Measurements from ENCODE around the gene DHRS7B.
"Not testable (repeated sequence)": the region's sequence is repeated elsewhere in the genome, so short reads cannot be mapped to it uniquely, and the experiment has no call there.

Gene DHRS7B

DNA sequence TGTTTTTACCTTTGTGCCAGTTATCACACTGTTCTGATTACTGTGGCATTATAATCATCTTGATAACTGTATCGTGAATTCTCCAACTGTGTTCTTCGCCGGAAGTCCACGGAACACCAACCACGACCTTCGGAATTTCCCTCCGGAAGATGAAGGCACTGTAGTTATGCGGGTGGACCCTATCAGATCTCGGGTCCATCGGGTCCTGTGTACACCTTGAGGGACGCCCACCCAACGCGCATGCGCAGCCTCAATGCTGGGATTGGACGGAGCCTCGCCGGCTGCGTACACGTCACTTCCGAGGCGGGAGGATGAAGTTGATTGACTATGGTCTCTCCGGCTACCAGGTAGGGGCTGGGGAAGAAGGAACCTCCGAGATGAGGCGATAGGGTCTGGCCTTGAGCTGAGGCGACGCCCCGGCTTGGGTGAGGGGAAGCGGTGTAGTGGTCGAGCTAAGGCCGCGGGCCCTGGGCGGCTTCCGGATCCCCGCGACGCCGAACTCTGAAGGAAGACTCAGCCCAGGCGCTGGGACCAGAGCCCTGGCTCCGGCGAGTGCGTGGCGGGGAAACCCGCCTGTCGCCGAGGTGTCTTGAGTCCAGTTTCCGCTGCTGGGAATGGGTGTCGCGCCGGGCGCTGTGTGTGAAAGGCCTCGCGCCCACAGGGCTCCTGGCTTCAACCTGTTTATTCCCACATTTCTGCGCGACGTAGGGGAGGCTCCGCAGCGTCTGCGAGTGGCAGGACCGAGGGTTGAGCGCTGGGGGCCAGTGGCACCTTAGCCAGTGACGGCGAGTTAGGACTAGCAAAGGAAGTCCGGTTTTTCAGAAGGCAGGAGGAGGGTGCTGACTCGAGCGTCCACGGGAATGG, at the start of gene DHRS7B:
Gene DHRS7B, plus strand, starts transcription at position 320 of the 864 bp plus-strand sequence. Its CDS starts 8 bp downstream, at position 328.
- DNase-seq = peak; percentile 89 to 99 (median 96)
- intact Hi-C loops (cut with DNase I) = no loop called here

GRCh38 chr17:21077281-21077680, 49.5 kb upstream of the DHRS7B start:
- DNase-seq = no peak
- intact Hi-C loops (cut with DNase I) = no loop called here

GRCh38 chr17:21078016-21078780, 48.6 kb upstream of the DHRS7B start:
- intact Hi-C loops (cut with DNase I) = no loop called here
- DNase-seq = peak in 3 of 42 donors; percentile 18 to 24 (median 20)

DNA sequence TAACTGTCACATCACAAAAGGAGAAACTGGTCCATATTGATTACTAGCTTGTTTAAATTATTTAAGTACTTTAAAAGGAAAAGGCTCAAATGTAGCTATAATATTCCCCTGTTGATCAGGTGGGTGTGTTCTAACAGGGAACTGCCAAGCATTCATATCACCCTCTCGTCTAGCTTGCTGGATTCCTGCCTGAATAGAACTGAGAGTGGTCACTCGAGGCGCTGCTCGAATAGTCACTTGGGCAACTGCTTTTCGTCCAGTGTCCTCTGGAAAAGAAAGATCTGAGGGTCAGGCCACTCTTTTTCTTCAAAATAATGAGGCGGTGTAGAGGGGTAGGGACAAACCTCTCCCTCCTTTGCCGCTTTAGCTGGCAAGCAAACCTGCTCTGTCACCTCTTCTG, 47.6 kb upstream of the DHRS7B start:
- DNase-seq = peak in 2 of 42 donors; percentile 22 to 31
- intact Hi-C loops (cut with DNase I) = no loop called here

DNA sequence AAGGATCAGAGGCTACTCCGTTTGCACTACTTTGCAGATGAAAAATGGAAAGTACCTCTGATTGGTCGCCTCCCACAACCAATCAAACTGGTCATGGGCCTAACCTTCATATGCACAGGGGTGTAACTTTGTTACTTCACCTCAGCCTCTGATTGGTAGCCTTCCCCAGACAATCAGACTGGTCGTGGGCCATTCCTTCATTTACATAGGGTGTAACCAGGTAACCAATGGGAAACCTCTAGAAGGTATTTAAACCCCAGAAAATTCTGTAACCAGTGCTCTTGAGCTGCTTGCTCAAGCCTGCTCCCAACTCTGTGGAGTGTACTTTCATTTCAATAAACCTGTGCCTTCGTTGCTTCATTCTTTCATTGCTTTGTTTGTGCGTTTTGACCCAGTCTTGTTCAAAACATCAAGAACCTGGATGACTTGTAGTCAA, 44.7 kb upstream of the DHRS7B start:
- intact Hi-C loops (cut with DNase I) = no loop called here
- DNase-seq = no peak

DNA sequence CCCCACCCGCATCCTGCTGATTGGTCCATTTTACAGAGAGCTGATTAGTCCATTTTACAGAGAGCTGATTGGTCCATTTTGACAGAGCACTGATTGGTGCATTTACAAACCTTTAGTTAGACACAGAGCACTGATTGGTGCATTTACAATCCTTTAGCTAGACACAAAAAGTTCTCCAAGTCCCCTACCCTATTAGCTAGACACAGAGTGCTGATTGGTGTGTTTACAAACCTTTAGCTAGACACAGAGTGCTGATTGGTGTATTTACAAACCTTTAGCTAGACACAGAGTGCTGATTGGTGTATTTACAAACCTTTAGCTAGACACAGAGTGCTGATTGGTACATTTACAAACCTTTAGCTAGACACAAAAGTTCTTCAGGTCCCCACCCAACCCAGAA, 41.5 kb upstream of the DHRS7B start:
- intact Hi-C loops (cut with DNase I); DNase-seq: not testable (repeated sequence)

DNA sequence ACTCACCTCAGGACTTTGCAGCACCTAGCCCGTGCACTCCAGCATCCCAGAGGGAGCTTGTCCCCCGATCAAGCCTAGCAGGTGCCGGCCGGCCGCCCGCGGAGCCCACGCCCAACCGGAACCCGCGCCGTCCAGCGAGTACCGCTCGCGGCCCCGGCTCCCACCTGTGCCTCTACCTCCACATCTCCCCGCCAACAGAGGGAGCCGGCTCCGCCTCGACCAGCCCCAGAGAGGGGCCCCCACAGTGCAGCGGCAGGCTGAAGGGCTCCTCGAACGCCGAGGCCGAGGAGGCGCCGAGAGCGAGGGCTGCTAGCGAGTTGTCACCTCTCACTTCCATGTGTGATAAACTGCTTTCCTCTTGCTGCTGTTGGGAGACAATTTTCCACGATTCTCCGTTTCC, 41.1 kb upstream of the DHRS7B start:
- intact Hi-C loops (cut with DNase I) = no loop called here
- DNase-seq = no peak

- no peak for DNase-seq
- intact Hi-C loops (cut with DNase I) = no loop called here
Measured at GRCh38 chr17:21089145-21089544, 37.6 kb upstream of the DHRS7B start.

- intact Hi-C loops (cut with DNase I) = no loop called here
Measured at GRCh38 chr17:21089933-21090901, 36.5 kb upstream of the DHRS7B start.

DNA sequence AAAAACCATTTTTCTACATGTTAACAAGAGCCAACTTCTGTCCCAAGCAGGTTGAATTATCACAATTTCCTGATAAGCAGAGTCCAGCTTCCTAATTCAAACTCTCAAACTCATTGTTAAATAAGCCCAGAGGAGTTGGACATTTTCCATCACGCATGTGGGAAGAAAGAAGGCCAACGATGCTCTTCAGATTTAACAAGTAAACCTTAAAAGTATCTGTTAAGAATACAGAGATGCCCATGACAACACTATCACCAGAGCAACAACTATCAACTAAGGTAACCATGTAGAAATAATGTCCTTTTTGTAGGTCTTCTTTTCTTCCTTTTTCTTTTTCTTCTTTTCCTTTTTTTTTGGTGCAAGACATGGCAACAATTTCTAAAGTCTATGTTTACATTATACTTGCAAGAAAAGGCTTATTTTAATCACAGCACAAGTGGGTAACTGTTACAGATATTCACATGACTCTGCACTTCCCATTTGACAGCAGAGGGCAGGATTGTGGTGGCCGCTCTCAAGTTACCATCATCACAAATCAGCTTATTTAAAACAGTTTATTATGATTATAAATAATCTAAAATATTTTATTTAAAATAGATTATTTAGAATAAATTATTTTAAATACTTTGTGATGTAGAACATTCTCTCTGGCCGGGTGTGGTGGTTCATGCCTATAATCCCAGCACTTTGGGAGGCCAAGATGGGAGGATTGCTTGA, 35.7 kb upstream of the DHRS7B start:
- intact Hi-C loops (cut with DNase I) = no loop called here
- peak in 5 of 42 donors; percentile 24 to 63 (median 25) for DNase-seq

More at GRCh38 chr17:21089933-21090901, 36.5 kb upstream of the DHRS7B start:
- no peak for DNase-seq

- no peak for DNase-seq
Measured at GRCh38 chr17:21094298-21094704, 32.5 kb upstream of the DHRS7B start.

DNA sequence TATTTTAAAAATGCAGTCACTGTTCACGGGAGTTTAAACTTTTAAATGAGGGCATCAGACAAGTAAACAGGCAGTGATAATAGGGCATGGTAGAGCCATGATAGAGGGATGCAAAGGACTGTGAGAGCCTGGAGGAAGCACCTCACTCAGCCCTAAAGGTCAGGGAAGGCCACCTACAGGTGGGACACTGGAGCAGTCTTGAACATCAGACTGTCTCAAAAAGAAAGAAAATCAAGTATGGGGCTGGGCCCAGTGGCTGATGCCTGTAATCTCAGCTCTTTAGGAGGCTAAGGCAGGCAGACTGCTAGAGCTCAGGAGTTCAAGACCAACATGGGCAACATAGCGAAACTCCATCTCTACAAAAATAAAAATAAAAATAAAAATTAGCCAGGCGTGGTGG, 31.0 kb upstream of the DHRS7B start:
- intact Hi-C loops (cut with DNase I) = no loop called here
- no peak for DNase-seq

More at GRCh38 chr17:21094298-21094704, 32.5 kb upstream of the DHRS7B start:
- intact Hi-C loops (cut with DNase I) = no loop called here

GRCh38 chr17:21096874-21097273, 29.9 kb upstream of the DHRS7B start:
- intact Hi-C loops (cut with DNase I) = no loop called here
- no peak for DNase-seq

- DNase-seq = peak; percentile 45 to 92 (median 76)
- intact Hi-C loops (cut with DNase I) = no loop called here
Measured at GRCh38 chr17:21098934-21099689, 27.7 kb upstream of the DHRS7B start.

DNA sequence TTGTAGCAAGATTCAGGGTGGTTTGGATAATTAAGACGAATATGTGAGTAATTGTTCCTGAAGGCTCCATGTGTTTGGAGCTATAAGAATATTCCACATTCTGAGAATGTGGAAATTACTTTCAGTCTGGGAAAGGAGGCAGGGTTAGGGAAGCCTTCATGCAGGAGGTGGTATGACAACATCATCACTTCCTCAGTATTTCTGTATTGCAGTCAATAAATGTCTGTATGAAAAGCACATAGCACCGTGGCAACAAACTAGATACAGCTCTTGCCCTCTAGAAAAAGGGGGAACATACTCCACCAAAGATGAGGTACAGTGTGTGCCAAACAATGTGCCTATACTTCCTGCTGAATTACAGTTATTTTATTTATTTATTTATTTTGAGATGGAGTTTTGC, 26.1 kb upstream of the DHRS7B start:
- intact Hi-C loops (cut with DNase I) = no loop called here
- DNase-seq = no peak

- intact Hi-C loops (cut with DNase I) = no loop called here
Measured at GRCh38 chr17:21104608-21105007, 22.2 kb upstream of the DHRS7B start.

GRCh38 chr17:21105064-21105894, 21.5 kb upstream of the DHRS7B start:
- intact Hi-C loops (cut with DNase I) = no loop called here
- DNase-seq = no peak

More at GRCh38 chr17:21104608-21105007, 22.2 kb upstream of the DHRS7B start:
- no peak for DNase-seq

Measured in head of caudate nucleus (tissue), 42 donors.